ENCODE measurements around the gene CYTH3.
A peak's percentile ranks its signal among the peaks of the same experiment; 100 is the strongest.

The CYTH3 gene

DNA sequence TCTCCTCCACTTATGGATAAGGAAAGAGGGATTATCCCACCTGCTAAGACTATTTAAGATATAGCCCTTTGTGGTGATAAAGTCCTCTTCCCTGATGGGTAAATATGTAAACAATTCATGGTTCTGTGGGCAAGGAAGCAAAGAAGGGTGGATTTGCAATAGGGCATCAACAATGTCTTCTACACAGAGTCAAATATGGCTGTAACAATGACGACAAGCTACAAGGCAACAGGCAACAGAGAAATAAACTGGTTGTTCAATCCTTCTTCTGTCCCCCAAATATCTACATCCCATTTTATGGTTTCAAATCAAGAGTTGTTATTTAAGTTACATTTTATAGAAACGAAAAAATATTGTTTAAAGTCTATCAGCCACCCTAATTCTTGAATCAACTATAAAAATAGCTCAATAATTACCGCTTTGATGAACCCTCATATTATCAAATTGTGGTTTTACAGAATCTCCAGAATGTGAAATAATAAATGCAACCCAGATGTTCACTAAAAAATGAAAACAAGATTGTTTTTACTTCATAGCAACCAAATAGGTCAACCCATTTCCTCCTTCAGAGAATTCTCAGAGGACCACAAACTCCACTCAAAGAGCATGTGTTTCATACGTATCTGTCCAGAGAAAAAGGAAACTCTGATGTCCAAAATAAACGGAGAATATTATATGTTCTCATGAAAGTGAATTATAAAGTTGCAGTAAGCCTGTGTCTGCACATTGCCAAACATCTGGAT is 13.8 kb downstream of the CYTH3 start:
- no peak for DNase-seq (ENCODE audit: low read depth)

DNA sequence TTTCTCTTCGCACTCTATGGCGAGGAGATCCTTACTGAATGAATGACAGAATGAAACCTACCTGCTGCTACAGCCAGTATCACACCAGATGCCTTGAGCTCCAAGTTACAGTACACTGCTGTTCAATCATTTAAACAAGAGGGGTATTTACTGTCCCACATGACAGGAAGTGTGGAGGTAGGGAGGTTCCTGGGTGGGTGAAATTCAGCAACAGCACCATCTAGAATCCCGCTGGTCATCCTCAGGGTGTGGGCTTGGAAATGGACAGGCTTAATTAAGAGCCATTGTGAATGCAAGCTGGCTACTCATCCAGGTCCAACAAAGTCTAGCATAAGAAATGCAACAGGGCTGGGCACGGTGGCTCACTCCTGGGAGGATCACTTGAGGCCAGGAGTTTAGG is 14.7 kb downstream of the CYTH3 start:
- no peak for DNase-seq (ENCODE audit: low read depth)

DNA sequence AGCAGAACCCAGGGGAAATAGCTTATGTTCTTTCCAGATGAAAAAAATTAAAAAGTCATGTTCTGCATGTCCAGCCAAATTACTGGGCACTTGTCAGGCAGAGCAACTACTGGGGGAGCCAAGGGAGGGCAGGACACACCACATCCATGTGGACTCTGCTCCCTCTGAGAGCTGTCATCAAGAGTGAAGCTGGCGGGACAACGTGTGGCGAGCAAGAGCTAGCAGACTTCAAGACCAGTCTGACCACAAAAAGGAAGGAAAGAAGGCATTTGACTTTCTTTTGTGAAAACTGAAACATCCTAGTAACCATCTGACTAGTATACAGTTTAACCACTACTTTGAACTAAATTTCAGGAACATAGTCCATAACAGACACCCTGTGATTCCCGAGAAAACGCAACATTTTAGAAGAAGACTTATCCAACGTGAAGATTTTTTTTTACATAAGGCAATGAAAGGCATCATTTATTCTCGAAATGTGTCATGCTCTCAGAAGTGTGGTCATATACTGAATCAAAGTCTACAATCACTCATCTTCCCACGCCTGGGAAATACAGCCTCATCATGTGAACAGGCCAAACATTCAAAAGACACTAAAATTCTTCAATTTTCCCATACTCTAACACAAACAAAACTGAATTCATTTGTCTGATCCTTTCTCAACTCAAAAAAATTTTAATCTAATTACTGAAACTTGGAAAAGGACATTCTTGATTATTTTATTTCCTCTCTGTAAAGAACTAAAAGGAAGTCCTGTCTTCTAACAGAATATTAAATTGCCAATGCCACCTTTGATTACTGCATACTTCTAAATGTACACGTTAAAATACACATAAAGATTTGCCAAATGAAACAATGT is 15.5 kb downstream of the CYTH3 start:
- peak; percentile 18 for DNase-seq (ENCODE audit: low read depth)

- no peak for DNase-seq (ENCODE audit: low read depth)
Observed at GRCh38 chr7:6256109-6256483, 16.3 kb downstream of the CYTH3 start.

DNA sequence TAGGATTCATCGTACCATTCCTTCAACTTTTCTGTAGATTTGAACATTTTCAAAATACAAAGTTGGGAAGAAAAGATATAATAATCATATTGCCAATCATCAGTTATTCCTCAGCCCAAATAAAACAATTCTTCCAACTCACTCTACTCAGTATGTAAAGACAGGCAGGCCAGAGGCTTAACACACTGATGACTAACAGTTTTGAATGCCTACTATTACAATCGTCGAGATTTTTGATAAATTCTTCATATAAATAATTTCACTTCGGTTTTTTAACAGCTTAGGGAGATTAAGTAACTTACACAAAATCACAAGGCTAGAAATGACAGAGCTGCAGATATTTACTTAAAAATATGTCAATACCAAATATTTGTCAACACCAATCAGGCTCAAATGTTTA is 17.6 kb downstream of the CYTH3 start:
- DNase-seq (ENCODE audit: low read depth): no peak

GRCh38 chr7:6252748-6253147 is 19.7 kb downstream of the CYTH3 start:
- no peak for DNase-seq (ENCODE audit: low read depth)

DNA sequence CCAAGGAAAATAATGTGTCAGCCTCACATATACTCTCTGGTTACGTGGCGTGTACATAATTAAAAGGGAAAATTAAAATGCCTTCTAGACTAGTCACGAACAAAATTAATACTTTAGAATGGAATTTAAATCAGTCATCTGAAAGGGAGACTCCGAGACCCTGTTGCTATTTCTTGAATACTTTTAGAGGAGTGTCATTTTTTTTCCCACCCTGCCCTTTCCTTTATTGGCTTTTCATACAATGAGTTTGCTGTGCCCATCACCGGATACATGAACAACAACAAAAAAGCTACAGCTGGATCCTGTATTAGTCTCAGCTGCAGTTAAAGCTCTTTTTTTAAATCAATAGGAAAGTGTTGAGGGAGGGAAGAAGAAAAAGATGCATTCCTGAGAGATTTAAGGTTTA is 20.1 kb downstream of the CYTH3 start:
- DNase-seq (ENCODE audit: low read depth): no peak

- no peak for DNase-seq (ENCODE audit: low read depth)
Observed at GRCh38 chr7:6251653-6252052, 20.8 kb downstream of the CYTH3 start.

DNA sequence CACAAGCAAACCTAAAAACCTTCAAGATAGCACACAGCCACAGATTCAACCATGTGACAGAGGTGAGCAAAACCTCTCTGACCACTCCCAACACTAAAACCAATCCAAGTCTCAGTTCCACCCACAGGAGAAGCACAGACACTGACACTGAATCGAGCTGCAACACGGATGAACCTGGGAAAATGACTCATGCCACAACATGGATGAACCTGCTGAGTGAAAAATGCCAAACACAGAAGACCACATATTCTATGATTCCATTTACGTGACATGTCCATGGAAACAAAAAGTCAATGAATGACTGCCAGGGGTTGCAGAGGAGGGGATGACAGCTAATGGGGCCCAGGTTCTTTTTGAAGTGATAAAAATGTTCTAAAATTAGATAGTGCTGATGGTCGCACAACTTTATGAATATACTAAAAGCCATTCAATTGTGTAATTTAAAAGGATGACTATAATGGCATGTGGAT is 22.0 kb downstream of the CYTH3 start:
- DNase-seq (ENCODE audit: low read depth): no peak

DNA sequence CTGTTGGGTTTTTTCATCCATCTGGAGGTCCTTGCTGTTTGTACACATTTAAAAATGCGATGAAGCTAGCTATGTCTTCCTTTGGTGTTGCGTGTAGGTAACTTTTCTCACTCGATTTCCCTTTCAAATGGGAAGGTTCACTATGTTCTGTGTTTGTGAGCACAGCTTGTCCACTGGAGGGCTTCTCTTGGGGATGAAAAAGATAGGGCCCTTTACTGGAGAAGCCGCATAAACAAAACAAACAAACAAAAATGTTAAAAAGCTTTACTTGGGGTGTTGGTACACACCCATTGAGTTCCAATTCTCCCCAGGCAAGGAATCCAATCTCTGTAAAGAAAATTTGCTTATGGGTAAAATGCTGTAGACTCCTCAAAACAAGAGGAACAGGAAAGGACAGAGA is 23.4 kb downstream of the CYTH3 start:
- no peak for DNase-seq (ENCODE audit: low read depth)

GRCh38 chr7:6248581-6248980 is 23.8 kb downstream of the CYTH3 start:
- DNase-seq (ENCODE audit: low read depth): no peak

DNA sequence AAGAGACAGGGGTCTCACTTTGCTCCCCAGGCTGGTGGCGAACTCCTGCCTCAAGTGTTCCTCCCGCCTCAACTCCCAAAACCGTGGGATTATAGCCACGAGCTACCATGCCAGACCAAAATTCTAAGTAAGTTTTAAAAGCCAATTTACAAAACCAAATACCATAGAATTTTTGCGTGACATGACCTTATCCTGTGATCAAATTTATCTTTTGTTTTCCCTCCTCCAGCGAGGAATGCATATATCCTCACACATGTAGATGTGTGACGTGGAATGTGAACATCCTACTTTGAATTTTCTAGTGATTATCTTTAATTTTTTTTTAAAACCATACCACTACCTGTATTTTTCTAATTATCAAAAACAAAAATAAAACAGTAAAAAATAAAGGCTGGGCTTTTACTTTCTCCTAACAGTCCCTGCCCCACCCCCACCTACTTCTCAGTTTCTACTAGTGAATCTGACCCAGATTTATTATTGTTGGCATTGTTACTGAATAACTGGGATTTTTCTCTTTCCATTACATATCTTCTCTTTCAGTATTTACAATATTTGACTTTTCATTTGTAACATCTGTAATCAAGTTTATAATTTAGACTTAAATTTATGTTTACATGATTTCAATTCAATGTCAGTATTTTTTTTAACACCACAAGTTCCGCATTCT is 26.0 kb downstream of the CYTH3 start:
- no peak for DNase-seq (ENCODE audit: low read depth)

GRCh38 chr7:6244021-6244420 is 28.4 kb downstream of the CYTH3 start:
- no peak for DNase-seq (ENCODE audit: low read depth)

- DNase-seq (ENCODE audit: low read depth): no peak
Observed at GRCh38 chr7:6243168-6243567, 29.3 kb downstream of the CYTH3 start.

DNA sequence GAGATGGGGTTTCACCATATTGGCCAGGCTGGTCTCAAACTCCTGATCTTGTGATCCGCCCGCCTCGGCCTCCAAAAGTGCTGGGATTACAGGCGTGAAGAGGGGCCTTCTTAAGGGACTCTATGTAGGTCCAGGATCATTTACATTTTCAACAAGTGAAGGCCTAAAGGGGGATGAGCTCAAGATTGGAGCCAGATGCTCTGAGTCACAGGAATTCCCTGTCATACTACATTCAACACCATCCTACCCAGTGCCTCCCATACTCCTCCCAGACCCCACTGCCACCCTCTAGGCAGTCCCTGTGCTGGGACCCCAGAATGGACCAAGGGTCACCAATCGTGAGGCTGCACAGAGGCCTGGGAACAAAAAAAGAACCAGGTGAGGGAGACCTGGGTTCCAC is 29.9 kb downstream of the CYTH3 start:
- no peak for DNase-seq (ENCODE audit: low read depth)

DNA sequence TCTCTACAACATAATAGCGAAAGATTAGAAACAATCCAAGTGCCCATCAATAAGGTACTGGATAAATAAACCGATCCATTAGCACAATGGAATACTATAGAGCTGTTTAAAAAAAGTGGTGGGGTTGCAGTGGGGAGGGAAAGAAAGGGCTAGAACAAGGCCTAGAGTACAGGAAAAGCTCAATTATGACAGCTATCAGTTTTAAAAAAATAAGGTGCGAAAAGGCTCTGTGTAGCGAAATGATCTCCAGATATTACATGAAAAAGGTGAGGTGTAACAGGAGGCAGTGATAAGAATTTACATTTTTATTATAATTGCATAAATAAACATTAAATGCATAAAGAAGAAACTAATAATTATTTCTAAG is 30.8 kb downstream of the CYTH3 start:
- no peak for DNase-seq (ENCODE audit: low read depth)

- no peak for DNase-seq (ENCODE audit: low read depth)
Observed at GRCh38 chr7:6238309-6238925, 34.0 kb downstream of the CYTH3 start.

DNA sequence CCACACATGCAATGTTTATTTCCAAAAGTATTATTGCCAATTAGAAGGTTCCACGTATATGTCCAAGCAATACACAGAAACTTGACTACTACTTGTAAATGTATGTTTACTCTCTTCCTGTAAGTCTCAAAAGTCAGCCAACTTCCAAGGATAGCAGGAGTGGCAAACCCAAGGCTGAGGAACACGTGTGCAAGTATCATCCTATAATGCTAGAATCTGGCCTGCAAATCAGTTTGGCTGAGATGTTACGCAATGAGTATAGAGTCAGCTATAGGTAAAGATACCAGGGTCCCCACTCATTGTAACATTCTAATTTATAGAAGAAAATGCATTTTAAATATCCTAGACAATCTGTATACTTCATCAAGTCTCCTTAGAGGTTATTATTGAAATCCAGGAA is 34.7 kb downstream of the CYTH3 start:
- DNase-seq (ENCODE audit: low read depth): no peak

GRCh38 chr7:6237011-6237410 is 35.4 kb downstream of the CYTH3 start:
- no peak for DNase-seq (ENCODE audit: low read depth)

DNA sequence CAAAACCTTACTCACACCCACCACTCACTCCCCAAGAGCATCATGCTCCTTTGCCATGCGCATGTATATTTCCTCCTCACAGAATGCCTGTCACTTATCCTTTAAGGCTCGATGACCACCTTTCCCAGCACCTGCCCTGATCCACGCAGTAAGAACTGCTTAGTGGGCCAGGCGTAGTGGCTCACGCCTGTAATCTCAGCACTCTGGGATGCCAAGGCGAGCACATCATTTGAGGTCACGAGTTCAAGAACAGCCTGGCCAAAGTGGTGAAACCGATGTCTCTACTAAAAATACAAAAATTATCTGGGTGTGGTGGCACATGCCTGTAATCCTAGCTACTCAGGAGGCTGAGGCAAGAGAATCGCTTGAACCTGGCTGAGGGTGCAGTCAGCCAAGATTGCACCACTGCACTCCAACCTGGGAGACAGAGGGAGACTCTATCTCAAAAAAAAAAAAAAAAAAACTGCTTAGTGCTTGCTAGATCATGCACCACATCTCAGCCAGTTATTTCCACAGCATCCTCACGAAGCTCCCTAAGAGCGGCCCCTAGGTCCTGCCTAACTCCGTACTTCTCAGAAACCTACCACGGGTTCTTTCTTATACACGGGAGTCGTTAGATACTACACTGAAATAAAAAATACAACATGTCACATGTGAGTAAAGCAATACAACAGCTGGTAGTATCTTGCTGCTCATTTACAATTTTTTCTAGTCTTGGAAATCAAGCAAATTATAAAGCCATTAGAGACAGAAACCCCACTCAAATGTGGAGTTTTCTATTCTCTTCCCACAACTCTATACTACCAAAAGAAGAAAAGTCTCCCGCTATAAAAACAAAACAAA is 37.2 kb downstream of the CYTH3 start:
- no peak for DNase-seq (ENCODE audit: low read depth)

DNA sequence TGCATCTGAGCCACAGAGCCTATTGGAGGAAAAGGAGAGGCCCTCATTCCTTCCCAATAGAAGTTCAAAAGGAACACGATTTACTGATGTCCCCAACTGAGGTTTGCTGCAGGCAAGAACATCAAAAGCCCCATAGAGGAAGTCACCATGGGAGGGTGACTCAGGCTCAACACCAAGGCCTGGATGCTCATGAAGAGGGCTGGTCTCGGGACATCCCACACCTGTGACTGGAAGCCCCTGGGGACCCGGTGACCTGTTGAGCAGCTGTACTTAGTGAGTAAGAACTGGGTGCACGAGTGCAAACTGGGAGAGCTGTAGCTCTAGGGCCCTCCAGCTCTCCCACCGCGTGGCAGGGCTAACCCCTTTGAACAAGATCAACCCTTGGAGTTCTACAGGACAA is 38.0 kb downstream of the CYTH3 start:
- peak; percentile 6 for DNase-seq (ENCODE audit: low read depth)

GRCh38 chr7:6232534-6232933 is 39.9 kb downstream of the CYTH3 start:
- no peak for DNase-seq (ENCODE audit: low read depth)
